ENCODE results near the gene TIGD2.
"Not testable (repeated sequence)": the region's sequence is repeated elsewhere in the genome, so short reads cannot be mapped to it uniquely, and the experiment has no call there.

TIGD2 gene

GRCh38 chr4:89119836-89120235 is 8.5 kb downstream of the TIGD2 start:
- DNase-seq (ENCODE audit: low read depth) = no peak

GRCh38 chr4:89121387-89122068 is 10.2 kb downstream of the TIGD2 start:
- no peak for DNase-seq (ENCODE audit: low read depth)

- no peak for DNase-seq (ENCODE audit: low read depth)
These were observed 12.1 kb downstream of the TIGD2 start for GRCh38 chr4:89123451-89123851.

GRCh38 chr4:89125901-89126782 is 14.8 kb downstream of the TIGD2 start:
- DNase-seq (ENCODE audit: low read depth) = no peak

GRCh38 chr4:89129080-89129640 is 17.8 kb downstream of the TIGD2 start:
- no peak for DNase-seq (ENCODE audit: low read depth)

GRCh38 chr4:89134775-89135319 is 23.5 kb downstream of the TIGD2 start:
- no peak for DNase-seq (ENCODE audit: low read depth)

GRCh38 chr4:89136525-89136924 is 25.2 kb downstream of the TIGD2 start:
- DNase-seq (ENCODE audit: low read depth) = no peak

GRCh38 chr4:89137231-89137630 is 25.9 kb downstream of the TIGD2 start:
- DNase-seq (ENCODE audit: low read depth) = no peak

GRCh38 chr4:89137695-89138094 is 26.4 kb downstream of the TIGD2 start:
- DNase-seq (ENCODE audit: low read depth) = no peak

- no peak for DNase-seq (ENCODE audit: low read depth)
These were observed 28.9 kb downstream of the TIGD2 start for GRCh38 chr4:89140168-89140759.

GRCh38 chr4:89142691-89143669 is 31.6 kb downstream of the TIGD2 start:
- DNase-seq (ENCODE audit: low read depth) = no peak

- DNase-seq (ENCODE audit: low read depth) = not testable (repeated sequence)
These were observed 33.3 kb downstream of the TIGD2 start for GRCh38 chr4:89144652-89145051.

- no peak for DNase-seq (ENCODE audit: low read depth)
These were observed 34.9 kb downstream of the TIGD2 start for GRCh38 chr4:89146196-89146595.

- DNase-seq (ENCODE audit: low read depth) = no peak
These were observed 41.6 kb downstream of the TIGD2 start for GRCh38 chr4:89152972-89153371.

- DNase-seq (ENCODE audit: low read depth) = no peak
These were observed 45.0 kb downstream of the TIGD2 start for GRCh38 chr4:89156174-89156914.

GRCh38 chr4:89157488-89158024 is 46.2 kb downstream of the TIGD2 start:
- DNase-seq (ENCODE audit: low read depth) = no peak

- DNase-seq (ENCODE audit: low read depth) = no peak
These were observed 47.7 kb downstream of the TIGD2 start for GRCh38 chr4:89158884-89159503.

GRCh38 chr4:89160806-89161205 is 49.5 kb downstream of the TIGD2 start:
- no peak for DNase-seq (ENCODE audit: low read depth)

GRCh38 chr4:89161841-89162240 is 50.5 kb downstream of the TIGD2 start:
- no peak for DNase-seq (ENCODE audit: low read depth)

- DNase-seq (ENCODE audit: low read depth) = no peak
These were observed 51.2 kb downstream of the TIGD2 start for GRCh38 chr4:89162496-89162895.

All from stimulated activated CD8-positive, alpha-beta memory T cell treated with anti-CD3 and anti-CD28 coated beads, Interleukin-12 subunit alpha, Interleukin-12 subunit beta, amount 100 ng/mL, for 1 hour (primary cell).